CD14-positive monocyte (primary cell): ENCODE results near the gene FMNL3. TPM values are rescaled to one million over a fixed set of nuclear protein-coding genes. Genes with fewer than 3 reads are reported as not detected.

Experiments used
- DNase-seq, 3 donors: peaks; one replicate each; pipeline ENCODE4 v3.0.0-alpha.2; 2011 to 2022
- H2AFZ ChIP-seq: 2 replicates; pipeline ENCODE4 v1.6.0; 2012; ENCODE audit warnings: mild to moderate bottlenecking, low read depth, low read length, inconsistent platforms; ENCODE audit not compliant: insufficient read depth, poor library complexity, severe bottlenecking
- H3K27ac ChIP-seq, 2 donors: 1 replicate in 1 of 2; 2 replicates in 1 of 2; pipeline ENCODE4 v1.5.1; 2012 to 2013; ENCODE audit warnings: low read length in 2 of 2, control low read depth in 1 of 2, inconsistent platforms in 1 of 2, low read depth in 1 of 2, mild to moderate bottlenecking in 1 of 2
- H3K27me3 ChIP-seq, 2 donors: one replicate each; pipeline versions ENCODE4 v1.6.0 to v1.6.1; 2011 to 2013; ENCODE audit warnings: low read length in 2 of 2; ENCODE audit not compliant: control insufficient read depth in 2 of 2, insufficient read depth in 2 of 2
- H3K36me3 ChIP-seq, 2 donors: replicated peaks in 1 of 2; 1 replicate in 1 of 2; 2 replicates in 1 of 2; pipeline versions ENCODE4 v1.5.1 to v1.6.1; 2012 to 2013; ENCODE audit warnings: low read length in 2 of 2, control low read depth in 1 of 2, inconsistent platforms in 1 of 2, mild to moderate bottlenecking in 1 of 2; ENCODE audit not compliant: insufficient read depth in 2 of 2, control insufficient read depth in 1 of 2
- H3K4me1 ChIP-seq, 2 donors: 1 replicate in 1 of 2; 2 replicates in 1 of 2; pipeline versions ENCODE4 v1.5.1 to v1.6.1; 2012 to 2013; ENCODE audit warnings: low read length in 2 of 2, control low read depth in 1 of 2, inconsistent platforms in 1 of 2, mild to moderate bottlenecking in 1 of 2, moderate library complexity in 1 of 2; ENCODE audit not compliant: insufficient read depth in 2 of 2, control insufficient read depth in 1 of 2
- H3K4me2 ChIP-seq: replicated peaks from 2 replicates; pipeline ENCODE3; 2012; ENCODE audit warnings: low read length, moderate library complexity, mild to moderate bottlenecking; ENCODE audit not compliant: poor library complexity, severe bottlenecking; ENCODE audit errors: extremely low read depth
- H3K4me3 ChIP-seq, 3 experiments: fragments of 200-600 bp in 1 of 3; sonication (generic) in 1 of 3; replicated peaks in 1 of 3; 1 replicate in 2 of 3; 2 replicates in 1 of 3; pipeline ENCODE4 v1.5.1; 2011 to 2013; ENCODE audit warnings: low read length in 3 of 3, mild to moderate bottlenecking in 3 of 3, control low read depth in 2 of 3, low read depth in 2 of 3, inconsistent platforms in 1 of 3, moderate library complexity in 1 of 3
- H3K79me2 ChIP-seq: 2 replicates; pipeline ENCODE4 v1.6.0; 2012; ENCODE audit warnings: mild to moderate bottlenecking, control low read depth, inconsistent platforms, low read length, moderate library complexity; ENCODE audit not compliant: insufficient read depth
- H3K9ac ChIP-seq: 2 replicates; pipeline ENCODE4 v1.6.0; 2017; ENCODE audit warnings: low read length, mild to moderate bottlenecking; ENCODE audit not compliant: insufficient read depth, poor library complexity, severe bottlenecking
- H3K9me3 ChIP-seq, 2 donors: replicated peaks in 1 of 2; 1 replicate in 1 of 2; 2 replicates in 1 of 2; pipeline versions ENCODE4 v1.5.1 to v1.6.1; 2012 to 2013; ENCODE audit warnings: low read length in 2 of 2, control low read depth in 1 of 2; ENCODE audit not compliant: control insufficient read depth in 1 of 2, insufficient read depth in 1 of 2
- H4K20me1 ChIP-seq: 2 replicates; pipeline ENCODE4 v1.6.0; 2012; ENCODE audit warnings: mild to moderate bottlenecking, low read length, control low read depth, moderate library complexity; ENCODE audit not compliant: insufficient read depth
- H3K27ac Mint-ChIP-seq, 7 donors: one replicate each; pipeline ENCODE4 v1.8.0; 2020; ENCODE audit warnings: mild to moderate bottlenecking in 7 of 7, mixed read lengths in 7 of 7, moderate library complexity in 6 of 7, inconsistent platforms in 2 of 7
- H3K27me3 Mint-ChIP-seq, 3 donors: one replicate each; pipeline ENCODE4 v1.8.0; 2021 to 2022; ENCODE audit warnings: low read depth in 3 of 3, mild to moderate bottlenecking in 3 of 3, mixed read lengths in 3 of 3, moderate library complexity in 3 of 3, inconsistent platforms in 1 of 3
- H3K36me3 Mint-ChIP-seq, 2 donors: one replicate each; pipeline ENCODE4 v1.8.0; 2020; ENCODE audit warnings: mixed read lengths in 2 of 2, inconsistent platforms in 1 of 2, mild to moderate bottlenecking in 1 of 2
- H3K4me1 Mint-ChIP-seq: one replicate; pipeline ENCODE4 v1.8.0; 2020; ENCODE audit warnings: mild to moderate bottlenecking, mixed read lengths
- H3K4me3 Mint-ChIP-seq, 2 donors: one replicate each; pipeline ENCODE4 v1.8.0; 2020; ENCODE audit warnings: mild to moderate bottlenecking in 2 of 2, mixed read lengths in 2 of 2, moderate library complexity in 1 of 2
- H3K9me3 Mint-ChIP-seq, 7 donors: one replicate each; pipeline ENCODE4 v1.8.0; 2020 to 2022; ENCODE audit warnings: mixed read lengths in 7 of 7, mild to moderate bottlenecking in 6 of 7, moderate library complexity in 6 of 7, inconsistent platforms in 2 of 7
- CTCF ChIP-seq: fragments of 200-600 bp; IDR thresholded peaks from one replicate; pipeline ENCODE4 v1.8.0; 2022; ENCODE audit warnings: antibody characterized with exemption, mild to moderate bottlenecking
- WGBS: methylation state at CpG from one replicate; pipeline ENCODE4 v1.1.5; 2013; ENCODE audit warnings: missing lambda C conversion rate; ENCODE audit not compliant: insufficient coverage; 5-methylcytosine and 5-hydroxymethylcytosine counted together
- intact Hi-C, 2 donors: fragments of 100-400 bp; cut with micrococcal nuclease; formaldehyde crosslinking; loops; one replicate each; pipeline versions ENCODE4 v1.15.0 to v1.15.1; 2023
- polyA plus RNA-seq, 3 donors: library from polyadenylated mRNA; depleted of rRNA in 1 of 3; unstranded in 2 of 3; stranded (reverse) in 1 of 3; fragments of 300-500 nt in 2 of 3; fragments of >200 nt in 1 of 3; fragmentation: Illumina TruSeq in 2 of 3; gene quantifications; 1 replicate in 2 of 3; 2 replicates in 1 of 3; pipeline ENCODE4 v1.2.3, GENCODE V29; 2012 to 2021

FMNL3 gene
- polyA plus RNA-seq, 3 donors = 1.5 to 5.4 (median 1.7) TPM

GRCh38 chr12:49730568-49731101 is 23.4 kb upstream of the FMNL3 start:
- no peaks in the 10 kb centered on the region for H3K36me3 ChIP-seq
- H3K27me3 ChIP-seq = no peaks in the 10 kb centered on the region
- Mint-ChIP-seq H3K27me3 (peaks cover 2 to 10% (median 7%) of the 10 kb centered on the region in 3 donors), H3K27ac (no peak overlapping the region), H3K4me3 (no peak overlapping the region), H3K9me3 (peaks cover 4 to 10% (median 7%) of the 10 kb centered on the region in 7 donors), H3K4me1 (peaks cover 11% of the 10 kb centered on the region), H3K36me3 (no peaks in the 10 kb centered on the region)
- DNase-seq = no peak
- no peaks in the 10 kb centered on the region for H4K20me1 ChIP-seq
- no peak overlapping the region for H3K9ac ChIP-seq
- no peak overlapping the region for H2AFZ ChIP-seq
- peaks cover 13% of the 10 kb centered on the region in 2 donors for H3K4me1 ChIP-seq
- H3K4me3 ChIP-seq = no peak overlapping the region
- no peaks in the 10 kb centered on the region for H3K9me3 ChIP-seq
- H3K27ac ChIP-seq = no peak overlapping the region
- no peak for TF ChIP-seq CTCF
- intact Hi-C loops = no loop called here
- H3K79me2 ChIP-seq = no peaks in the 10 kb centered on the region
- no peak overlapping the region for H3K4me2 ChIP-seq
- 100% methylated on average over 2 of the region's 3 CpGs for WGBS

GRCh38 chr12:49730050-49730449 is 22.8 kb upstream of the FMNL3 start:
- no CpG with 5 or more reads among the region's 1 CpG for WGBS
- no peak for DNase-seq
- no peak overlapping the region for H3K4me2 ChIP-seq
- H3K4me3 Mint-ChIP-seq = no peak overlapping the region
- H3K9me3 Mint-ChIP-seq = peaks cover 0 to 6% (median 4%) of the 10 kb centered on the region in 7 donors
- H3K36me3 Mint-ChIP-seq = no peaks in the 10 kb centered on the region
- TF ChIP-seq CTCF = no peak
- H3K36me3 ChIP-seq = no peaks in the 10 kb centered on the region
- intact Hi-C loops = no loop called here
- H3K9ac ChIP-seq = no peak overlapping the region
- no peaks in the 10 kb centered on the region for H4K20me1 ChIP-seq
- no peak overlapping the region for H3K27ac Mint-ChIP-seq
- H3K4me1 Mint-ChIP-seq = peaks cover 11% of the 10 kb centered on the region
- peaks cover 2 to 10% (median 7%) of the 10 kb centered on the region in 3 donors for H3K27me3 Mint-ChIP-seq
- H3K79me2 ChIP-seq = no peaks in the 10 kb centered on the region
- H3K4me3 ChIP-seq = no peak overlapping the region
- no peaks in the 10 kb centered on the region for H3K9me3 ChIP-seq
- no peak overlapping the region for H2AFZ ChIP-seq
- H3K27me3 ChIP-seq = no peaks in the 10 kb centered on the region
- peaks cover 13% of the 10 kb centered on the region in 2 donors for H3K4me1 ChIP-seq
- H3K27ac ChIP-seq = no peak overlapping the region
